22Rv1 (cell line): ENCODE measurements around the gene TMTC1.

Experiments used
- H3K27ac ChIP-seq: fragments of 450-650 bp; 2 replicates; pipeline ENCODE4 v1.5.1; 2017
- ZFX ChIP-seq: fragments of 450-650 bp; IDR thresholded peaks from 2 replicates; pipeline ENCODE4 v1.6.1; 2017; ENCODE audit warnings: antibody characterized with exemption, borderline replicate concordance
- TF ChIP-seq, protein P1 (sequence below): fragments of 450-650 bp; IDR thresholded peaks from 2 replicates; pipeline ENCODE4 v1.5.1; 2017; ENCODE audit warnings: mild to moderate bottlenecking

Gene TMTC1

DNA sequence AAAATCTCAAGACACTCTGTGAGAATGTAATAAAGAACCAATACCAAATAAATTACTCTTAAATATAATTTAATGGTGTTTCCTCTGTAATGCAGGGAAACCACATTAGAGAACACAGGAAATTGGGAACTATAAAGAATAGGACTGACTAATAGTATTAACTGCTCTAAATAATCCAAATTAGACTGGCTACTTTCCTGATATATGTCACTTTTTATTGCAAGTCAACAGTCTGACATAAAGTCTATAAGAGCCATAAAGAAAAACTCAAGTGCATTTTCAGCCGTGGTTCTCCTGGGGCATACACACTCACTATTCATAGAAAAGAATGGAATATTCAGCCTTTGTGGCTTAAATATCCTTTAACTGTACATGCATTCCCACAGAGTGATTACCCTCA, 161.5 kb downstream of the TMTC1 start:
- no peak overlapping the region for H3K27ac ChIP-seq
- TF ChIP-seq, protein P1, sequence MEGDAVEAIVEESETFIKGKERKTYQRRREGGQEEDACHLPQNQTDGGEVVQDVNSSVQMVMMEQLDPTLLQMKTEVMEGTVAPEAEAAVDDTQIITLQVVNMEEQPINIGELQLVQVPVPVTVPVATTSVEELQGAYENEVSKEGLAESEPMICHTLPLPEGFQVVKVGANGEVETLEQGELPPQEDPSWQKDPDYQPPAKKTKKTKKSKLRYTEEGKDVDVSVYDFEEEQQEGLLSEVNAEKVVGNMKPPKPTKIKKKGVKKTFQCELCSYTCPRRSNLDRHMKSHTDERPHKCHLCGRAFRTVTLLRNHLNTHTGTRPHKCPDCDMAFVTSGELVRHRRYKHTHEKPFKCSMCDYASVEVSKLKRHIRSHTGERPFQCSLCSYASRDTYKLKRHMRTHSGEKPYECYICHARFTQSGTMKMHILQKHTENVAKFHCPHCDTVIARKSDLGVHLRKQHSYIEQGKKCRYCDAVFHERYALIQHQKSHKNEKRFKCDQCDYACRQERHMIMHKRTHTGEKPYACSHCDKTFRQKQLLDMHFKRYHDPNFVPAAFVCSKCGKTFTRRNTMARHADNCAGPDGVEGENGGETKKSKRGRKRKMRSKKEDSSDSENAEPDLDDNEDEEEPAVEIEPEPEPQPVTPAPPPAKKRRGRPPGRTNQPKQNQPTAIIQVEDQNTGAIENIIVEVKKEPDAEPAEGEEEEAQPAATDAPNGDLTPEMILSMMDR = no peak
- TF ChIP-seq ZFX = no peak

DNA sequence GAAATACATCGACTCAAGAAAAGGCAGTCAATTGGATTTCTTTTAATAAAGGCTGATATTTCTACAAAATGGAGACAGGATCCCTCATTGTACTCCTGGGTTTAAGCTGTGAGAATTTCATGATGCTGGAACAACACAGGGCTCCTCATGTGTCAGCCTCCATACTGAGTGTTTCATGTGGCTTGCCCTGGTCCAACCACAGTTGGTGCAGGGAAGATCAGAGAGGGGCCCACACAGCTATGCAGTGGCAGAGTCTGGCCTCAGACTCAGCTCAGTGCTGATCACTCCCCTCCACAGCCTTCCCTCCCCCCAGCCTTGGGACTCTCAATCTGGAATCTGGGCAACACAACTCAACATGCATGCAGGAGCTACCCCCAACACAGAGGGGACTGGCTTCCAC, 163.7 kb downstream of the TMTC1 start:
- no peak overlapping the region for H3K27ac ChIP-seq
- no peak for TF ChIP-seq ZFX
- TF ChIP-seq, protein P1 = no peak

DNA sequence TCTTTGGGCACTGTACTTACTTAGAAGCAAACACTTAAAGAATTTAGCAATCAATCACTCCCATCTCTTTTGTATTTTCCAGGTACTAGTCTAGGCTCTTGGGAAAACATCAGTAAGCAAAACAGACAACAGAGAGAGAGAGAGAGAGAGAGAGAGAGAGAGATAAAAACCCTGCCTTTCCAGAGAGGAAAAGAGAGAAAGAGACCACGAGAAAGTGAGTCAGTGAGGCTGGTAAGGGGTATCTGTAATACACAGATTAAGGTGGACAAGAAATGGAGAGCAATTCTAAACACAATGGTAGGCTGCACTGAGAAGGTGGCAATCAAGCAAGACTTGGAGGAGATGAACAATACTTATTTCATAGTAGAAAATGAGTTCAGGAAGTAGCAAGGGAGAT, 166.3 kb downstream of the TMTC1 start:
- TF ChIP-seq, protein P1 = no peak
- TF ChIP-seq ZFX = no peak
- no peak overlapping the region for H3K27ac ChIP-seq

DNA sequence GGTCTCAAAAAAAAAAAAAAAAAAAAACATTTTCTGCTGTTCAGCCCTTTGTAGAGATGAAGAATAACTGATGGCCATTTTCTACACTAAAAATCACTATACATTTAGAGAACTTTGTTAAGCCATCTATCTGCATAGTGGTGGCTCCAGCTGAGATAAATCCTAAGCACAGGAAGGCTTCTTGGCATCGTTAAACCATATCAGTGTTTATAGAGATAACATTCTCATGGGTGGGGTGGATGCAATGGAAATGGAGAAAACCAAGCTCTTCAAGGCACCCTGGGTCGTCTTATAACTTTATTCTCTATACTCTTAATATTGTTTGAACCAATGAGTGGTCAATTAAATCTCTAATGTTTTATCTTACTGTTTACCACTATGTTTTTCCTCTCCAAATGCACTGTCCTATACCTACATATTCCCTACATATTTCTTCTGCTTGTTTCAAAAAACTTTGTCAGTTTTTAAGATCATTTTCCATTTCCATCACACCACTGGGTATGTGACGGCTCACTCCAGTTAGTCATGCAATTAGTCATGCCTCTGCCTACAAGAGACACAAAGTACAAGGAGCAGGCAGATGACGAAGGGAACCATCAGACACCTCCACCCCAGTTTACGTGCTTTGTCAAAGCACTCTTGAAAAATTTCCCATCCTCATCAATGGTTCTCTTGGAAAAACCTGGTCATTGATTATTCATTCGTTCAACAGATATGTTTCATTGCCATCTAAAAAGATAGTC, 166.9 kb downstream of the TMTC1 start:
- H3K27ac ChIP-seq = no peak overlapping the region
- TF ChIP-seq, protein P1 = no peak
- TF ChIP-seq ZFX = no peak

DNA sequence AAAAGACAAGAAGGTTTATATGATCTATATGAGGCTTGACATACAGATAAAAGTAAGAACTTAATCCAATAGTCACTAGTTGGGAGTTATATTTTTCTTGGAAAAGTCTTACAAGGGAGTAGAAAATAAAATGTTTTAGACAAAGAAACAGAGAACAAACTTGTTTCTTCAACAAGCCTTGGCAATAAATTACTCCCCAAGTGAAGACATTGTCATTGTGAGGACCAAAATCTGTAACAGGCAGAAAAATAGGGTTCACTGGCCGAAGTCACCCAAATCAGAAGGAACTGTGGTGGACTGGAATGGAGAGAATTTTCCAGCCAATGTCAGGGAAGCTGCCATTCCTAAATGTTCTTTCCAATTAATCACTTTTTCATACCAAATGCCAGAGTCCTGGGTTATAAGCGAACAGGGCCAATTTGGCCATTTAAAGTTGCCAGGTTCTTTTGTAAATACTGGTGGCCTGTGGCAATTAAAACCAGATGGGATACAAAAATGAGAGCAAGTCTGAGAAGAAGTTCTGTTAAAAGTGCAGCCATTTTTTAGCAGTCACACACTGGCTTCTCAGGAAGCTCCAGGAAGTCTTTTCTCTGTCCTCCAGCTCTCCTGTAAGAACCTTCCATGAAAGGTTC, 168.9 kb downstream of the TMTC1 start:
- TF ChIP-seq ZFX = no peak
- TF ChIP-seq, protein P1 = no peak
- H3K27ac ChIP-seq = no peak overlapping the region

DNA sequence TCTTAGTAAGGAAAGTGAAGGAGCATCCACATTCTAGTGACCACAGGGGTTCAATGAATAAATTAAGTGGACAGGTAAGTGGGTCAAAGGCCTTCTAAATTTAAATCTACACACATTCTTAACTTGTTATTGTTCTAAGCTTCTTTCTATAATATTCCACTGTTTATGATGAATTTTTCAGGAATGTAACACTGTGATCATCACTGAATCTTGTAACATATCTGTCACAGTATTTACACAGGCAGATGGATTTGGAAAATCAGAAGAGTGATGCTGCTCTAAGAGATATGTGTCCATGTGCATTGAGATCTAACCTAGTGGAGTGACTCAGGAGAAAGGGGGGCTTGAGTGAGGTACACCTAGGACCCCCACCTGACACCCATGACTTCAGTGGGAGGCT, 170.8 kb downstream of the TMTC1 start:
- TF ChIP-seq, protein P1 = no peak
- no peak for TF ChIP-seq ZFX
- H3K27ac ChIP-seq = no peak overlapping the region

DNA sequence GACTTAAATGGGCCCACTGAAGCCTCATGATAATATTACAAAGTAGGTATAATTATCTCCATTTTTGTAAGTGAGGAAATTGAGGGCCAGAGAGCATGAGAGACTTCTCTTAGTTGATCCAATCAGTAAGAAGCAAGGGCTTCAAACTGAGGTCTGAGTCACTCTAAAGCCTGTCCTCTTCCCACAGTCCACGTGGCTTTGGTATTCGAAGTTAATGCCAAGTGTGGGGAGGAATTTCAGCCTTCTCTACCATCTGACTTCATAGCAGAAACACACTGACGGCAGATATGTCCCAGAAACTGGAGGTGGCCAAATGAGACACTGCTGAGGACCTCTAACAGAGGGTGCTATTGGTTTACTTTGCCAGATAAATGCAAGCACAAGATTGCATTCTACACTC, 171.8 kb downstream of the TMTC1 start:
- no peak overlapping the region for H3K27ac ChIP-seq
- TF ChIP-seq, protein P1 = no peak
- TF ChIP-seq ZFX = no peak
